ENCODE data around the gene SPG21.
A peak's percentile ranks its signal among the peaks of the same experiment; 100 is the strongest.
"Not testable (repeated sequence)": the region's sequence is repeated elsewhere in the genome, so short reads cannot be mapped to it uniquely, and the experiment has no call there.

Gene SPG21

GRCh38 chr15:64989416-64990167, at the start of gene SPG21:
Gene SPG21, minus strand, starts transcription at chr15:64989914. Its CDS starts 6,345 bp downstream, at chr15:64983569.
- DNase-seq, result peak; percentile 83

- DNase-seq, result no peak
These were observed 49.1 kb upstream of the SPG21 start for GRCh38 chr15:65038836-65039235.

- DNase-seq, result no peak
These were observed 48.7 kb upstream of the SPG21 start for GRCh38 chr15:65038428-65038827.

GRCh38 chr15:65037309-65037708, 47.6 kb upstream of the SPG21 start:
- no peak for DNase-seq

GRCh38 chr15:65034719-65035118, 45.0 kb upstream of the SPG21 start:
- no peak for DNase-seq

GRCh38 chr15:65033659-65034269, 44.0 kb upstream of the SPG21 start:
- peak; percentile 23 for DNase-seq

- DNase-seq, result peak; percentile 63
These were observed 43.3 kb upstream of the SPG21 start for GRCh38 chr15:65032801-65033537.

- no peak for DNase-seq
These were observed 40.1 kb upstream of the SPG21 start for GRCh38 chr15:65029736-65030208.

- DNase-seq, result peak; percentile 75
These were observed 39.4 kb upstream of the SPG21 start, which contains the start of gene MTFMT for GRCh38 chr15:65028921-65029735. Gene MTFMT, minus strand, starts transcription at chr15:65029639. Its CDS starts 26 bp downstream, at chr15:65029613.

GRCh38 chr15:65028338-65028737, 38.6 kb upstream of the SPG21 start:
- DNase-seq, result no peak

- no peak for DNase-seq
These were observed 37.9 kb upstream of the SPG21 start for GRCh38 chr15:65027593-65027992.

GRCh38 chr15:65026756-65027155, 37.0 kb upstream of the SPG21 start:
- no peak for DNase-seq

GRCh38 chr15:65021488-65021887, 31.8 kb upstream of the SPG21 start:
- no peak for DNase-seq

GRCh38 chr15:65020419-65020818, 30.7 kb upstream of the SPG21 start:
- DNase-seq, result no peak

GRCh38 chr15:65011198-65011597, 21.5 kb upstream of the SPG21 start:
- not testable (repeated sequence) for DNase-seq

GRCh38 chr15:65008983-65009382, 19.3 kb upstream of the SPG21 start:
- DNase-seq, result no peak

GRCh38 chr15:65006876-65007275, 17.2 kb upstream of the SPG21 start:
- no peak for DNase-seq

GRCh38 chr15:65004993-65005392, 15.3 kb upstream of the SPG21 start:
- no peak for DNase-seq

GRCh38 chr15:64997745-64998375, 8.1 kb upstream of the SPG21 start:
- no peak for DNase-seq

- no peak for DNase-seq
These were observed 7.4 kb upstream of the SPG21 start for GRCh38 chr15:64997066-64997465.

GRCh38 chr15:64993290-64993689, 3.6 kb upstream of the SPG21 start:
- DNase-seq, result no peak

GRCh38 chr15:64991536-64992135, 1.9 kb upstream of the SPG21 start:
- no peak for DNase-seq
